GM12892 (cell line): ENCODE results near the gene SDC1.

Source experiments
- DNase-seq: peaks from one replicate; pipeline ENCODE4 v3.0.0; 2011; ENCODE audit not compliant: insufficient read length
- FAIRE-seq: peaks from 2 replicates; lab custom pipeline; 2011; peaks lifted over from hg19 to GRCh38; lab: Jason Lieb, UNC
- POLR2A ChIP-seq: IDR thresholded peaks from 2 replicates; pipeline ENCODE4 v1.6.1; 2011; ENCODE audit warnings: low read depth, low read length, control low read depth
- POLR2AphosphoS5 ChIP-seq: IDR thresholded peaks from 2 replicates; pipeline ENCODE4 v1.6.1; 2011; ENCODE audit warnings: low read depth, low read length, control low read depth
- TAF1 ChIP-seq: IDR thresholded peaks from 2 replicates; pipeline ENCODE4 v1.6.1; 2011; ENCODE audit warnings: low read depth, mild to moderate bottlenecking, control low read depth, low read length, borderline replicate concordance

Gene SDC1

DNA sequence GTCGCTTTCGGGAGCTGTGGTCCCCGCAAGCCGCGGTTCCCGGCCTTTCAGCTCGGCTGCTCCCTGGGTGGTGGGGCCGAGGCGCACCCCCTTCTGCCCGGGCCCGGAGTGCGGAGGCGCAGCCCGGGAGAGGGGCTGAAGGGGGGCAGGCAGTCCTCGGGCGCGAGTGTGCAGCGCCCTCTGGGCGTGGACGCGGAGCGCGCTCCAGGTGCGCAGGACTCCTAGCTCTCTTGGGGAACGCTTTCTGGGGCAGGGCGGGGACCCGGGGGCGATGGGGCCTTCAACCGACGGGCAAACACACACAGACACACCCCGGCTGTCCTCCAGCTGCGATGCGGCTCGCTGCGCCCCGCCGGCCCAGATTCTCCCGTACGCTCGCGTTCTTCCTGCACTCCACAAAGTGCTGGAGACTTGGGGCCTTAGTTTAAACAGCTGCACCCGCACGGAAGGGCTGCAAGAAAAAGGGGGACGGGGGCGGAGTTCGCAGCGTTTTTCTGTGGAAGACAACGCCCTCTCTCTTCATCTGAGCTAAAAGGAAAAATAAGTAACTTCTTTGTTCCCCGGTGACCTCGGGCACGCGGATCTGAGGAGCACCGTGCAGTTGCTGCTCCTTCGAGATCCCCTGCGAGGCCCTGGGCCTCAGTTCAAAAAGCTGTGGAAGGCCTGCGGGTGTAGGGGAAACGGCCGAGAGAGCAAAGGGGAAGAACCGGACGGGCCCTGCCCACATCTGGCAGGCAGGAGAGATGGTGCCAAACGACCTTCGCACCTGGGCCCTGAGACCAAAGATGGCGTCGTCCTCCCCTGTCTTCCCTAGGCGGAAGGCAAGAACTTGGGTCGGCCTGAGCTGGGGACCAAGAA is 593 bp upstream of the SDC1 start:
- peak; percentile 54 for FAIRE-seq
- DNase-seq, result peak; percentile 81
- TF ChIP-seq POLR2AphosphoS5, result no peak
- TF ChIP-seq POLR2A, result no peak
- TF ChIP-seq TAF1, result no peak

DNA sequence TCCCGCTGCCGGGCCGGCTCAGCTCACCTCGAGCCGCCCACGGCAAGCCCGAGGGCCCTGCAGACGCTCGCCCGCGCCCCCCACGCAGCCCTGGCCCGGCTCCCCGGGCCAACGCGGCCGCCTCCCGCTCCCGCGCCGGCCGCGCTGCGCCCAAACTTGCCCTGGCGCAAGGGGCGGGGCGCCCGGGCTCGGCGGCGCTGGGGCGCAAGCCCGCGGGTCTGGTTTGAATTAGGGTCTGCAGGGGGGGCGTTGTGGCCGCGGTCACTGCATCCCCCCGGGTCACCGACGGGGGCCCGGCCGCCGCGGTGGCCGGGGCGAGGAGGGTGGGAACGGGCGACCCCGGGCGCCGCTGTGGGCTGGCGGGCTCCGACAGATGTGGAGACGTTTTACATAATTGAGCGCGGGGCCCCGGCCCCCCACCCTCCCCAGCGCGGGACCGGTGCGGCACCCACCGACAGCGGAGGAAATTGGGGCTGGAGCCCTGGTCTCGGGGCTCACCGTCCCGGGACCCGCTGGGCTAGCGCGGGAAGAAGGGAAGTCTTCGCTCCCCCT is 690 bp downstream of the SDC1 start:
- DNase-seq (no peak), FAIRE-seq (no peak)
- TF ChIP-seq POLR2AphosphoS5 (no peak), TAF1 (no peak), POLR2A (0 out of 2 replicates have a peak, but pooled peaks have one; percentile 18)

DNA sequence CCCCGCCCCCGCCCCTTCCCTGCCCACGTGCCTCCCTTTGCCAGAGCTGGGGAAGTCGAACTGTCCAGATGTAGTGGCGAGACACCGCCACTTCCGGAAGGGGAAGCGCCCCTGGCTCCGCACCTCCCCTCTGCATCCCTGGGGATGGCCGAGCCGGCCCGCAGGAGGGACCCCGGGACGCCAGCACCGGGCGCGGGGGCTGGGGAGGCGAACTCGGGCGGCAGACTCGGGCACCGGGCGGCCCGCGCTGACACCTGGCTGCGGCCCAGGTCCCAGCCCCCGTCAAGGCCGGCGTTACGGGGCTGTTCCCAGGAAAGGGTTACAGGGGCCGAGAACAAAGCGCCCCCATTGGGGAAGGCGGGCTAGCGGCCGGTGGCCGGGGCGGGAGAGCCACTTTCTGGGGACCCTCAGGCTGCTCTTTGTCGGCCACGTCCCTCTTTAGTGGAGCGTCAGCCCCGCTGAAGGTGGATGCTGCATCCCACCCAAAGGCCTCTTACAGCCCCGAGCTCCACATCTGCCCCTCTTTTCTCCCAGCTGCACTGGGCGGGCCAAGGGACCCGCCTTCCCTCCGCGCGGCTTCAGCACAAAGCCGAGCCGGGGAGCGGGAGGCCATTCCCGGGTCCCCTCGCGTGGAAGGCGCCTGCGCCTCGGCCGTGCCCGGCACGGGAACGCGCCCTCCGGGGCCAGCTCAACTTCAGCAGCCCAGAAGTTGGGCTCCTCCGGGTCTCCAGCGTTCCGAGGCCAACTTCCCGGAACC is 1.3 kb downstream of the SDC1 start:
- FAIRE-seq (no peak), DNase-seq (no peak)
- TF ChIP-seq POLR2A, result peak; percentile 53
- 0 out of 2 replicates have a peak, but pooled peaks have one; percentile 24 for TF ChIP-seq TAF1
- no peak; the same call in 1 of the 2 replicates for TF ChIP-seq POLR2AphosphoS5

DNA sequence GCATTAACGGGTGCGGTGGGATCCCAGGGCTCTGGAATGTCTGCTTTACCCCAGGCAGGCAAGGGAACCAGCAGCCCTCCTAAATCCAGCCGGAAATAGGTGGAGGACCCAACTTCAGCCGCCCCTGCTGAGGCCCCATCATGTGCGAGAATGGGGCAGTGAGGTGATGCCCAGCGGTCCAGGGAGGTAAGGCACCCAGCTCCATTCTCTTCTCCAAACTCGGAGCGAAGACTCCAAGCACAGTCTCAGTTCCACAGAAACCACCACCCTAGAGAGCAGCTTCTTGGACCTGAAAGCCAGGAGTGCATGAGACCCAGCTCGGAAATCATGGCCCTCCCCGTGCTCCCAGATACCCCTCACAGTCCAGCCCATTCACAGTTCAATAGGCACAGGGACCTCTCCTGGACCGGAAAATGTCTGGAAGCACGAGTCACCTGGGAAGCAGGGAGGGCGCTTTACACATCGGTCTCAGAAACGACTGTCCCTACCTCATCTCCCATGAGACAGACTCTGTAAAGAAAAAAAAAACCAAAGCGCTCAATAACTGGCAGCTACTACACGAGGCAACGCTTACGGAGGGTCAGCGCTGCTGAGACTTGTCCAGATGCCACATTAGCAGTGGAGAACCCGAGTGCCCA is 2.0 kb downstream of the SDC1 start:
- no peak for TF ChIP-seq POLR2AphosphoS5
- no peak for TF ChIP-seq POLR2A
- no peak for TF ChIP-seq TAF1
- FAIRE-seq (no peak), DNase-seq (no peak)

DNA sequence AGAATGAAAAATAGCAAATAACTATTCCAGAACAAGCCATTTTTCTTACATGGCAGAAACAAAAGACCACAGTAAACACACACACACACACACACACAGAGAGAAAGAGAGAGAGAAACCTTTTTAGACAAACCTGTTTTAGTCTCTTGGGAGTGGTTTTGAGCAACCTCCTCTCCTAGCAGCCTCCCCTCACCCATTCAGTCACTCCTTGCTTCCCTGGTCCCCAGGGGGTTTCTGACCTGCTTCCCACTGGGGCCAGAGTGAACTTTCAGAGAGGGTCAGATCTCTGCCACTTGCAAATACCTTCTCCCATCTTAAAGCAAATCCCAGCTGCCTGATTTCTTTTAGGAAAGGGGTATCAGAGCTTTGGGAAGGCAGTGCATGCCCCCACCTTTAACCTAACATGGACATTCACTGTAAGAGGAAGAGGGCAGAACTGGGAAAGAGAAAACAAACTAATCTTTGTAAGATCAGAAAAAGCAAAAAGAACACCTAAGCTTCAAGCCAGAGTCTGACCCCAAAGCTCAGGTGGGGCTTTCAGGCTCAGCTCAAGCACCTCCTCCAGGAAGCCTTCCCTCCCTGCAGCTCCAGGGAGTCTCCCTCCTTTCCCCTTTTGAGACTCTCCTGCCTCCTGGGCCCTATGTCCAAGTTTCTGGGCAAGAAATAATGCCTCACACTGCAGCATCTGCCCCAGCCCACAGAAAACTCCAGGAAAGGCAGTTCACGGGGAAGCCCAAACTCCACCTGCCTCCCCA is 2.7 kb downstream of the SDC1 start:
- DNase-seq, result no peak
- FAIRE-seq, result no peak
- TF ChIP-seq POLR2A (no peak), POLR2AphosphoS5 (no peak), TAF1 (no peak)

DNA sequence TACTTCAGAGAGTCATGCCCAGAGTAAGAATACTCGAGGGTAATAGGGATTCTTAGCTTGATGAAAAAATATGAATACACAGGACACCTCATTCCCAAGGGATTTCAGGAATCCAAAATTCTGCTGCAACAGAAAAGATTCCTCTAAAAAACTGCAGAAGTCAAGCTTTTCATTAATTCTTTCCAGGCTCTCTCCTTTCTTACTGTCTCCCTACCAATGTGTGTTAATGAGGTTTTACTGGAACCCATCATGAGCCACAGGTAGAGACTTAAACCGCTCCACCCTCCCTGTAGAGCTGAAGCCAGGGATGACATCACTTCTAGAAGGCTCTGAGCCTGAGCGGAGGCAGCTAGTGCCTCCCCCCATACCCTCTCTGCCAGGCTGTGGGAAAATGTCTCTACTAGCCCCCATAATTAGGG is 3.4 kb downstream of the SDC1 start:
- TF ChIP-seq POLR2A, result no peak
- no peak for TF ChIP-seq TAF1
- TF ChIP-seq POLR2AphosphoS5, result no peak
- no peak for FAIRE-seq
- no peak for DNase-seq

DNA sequence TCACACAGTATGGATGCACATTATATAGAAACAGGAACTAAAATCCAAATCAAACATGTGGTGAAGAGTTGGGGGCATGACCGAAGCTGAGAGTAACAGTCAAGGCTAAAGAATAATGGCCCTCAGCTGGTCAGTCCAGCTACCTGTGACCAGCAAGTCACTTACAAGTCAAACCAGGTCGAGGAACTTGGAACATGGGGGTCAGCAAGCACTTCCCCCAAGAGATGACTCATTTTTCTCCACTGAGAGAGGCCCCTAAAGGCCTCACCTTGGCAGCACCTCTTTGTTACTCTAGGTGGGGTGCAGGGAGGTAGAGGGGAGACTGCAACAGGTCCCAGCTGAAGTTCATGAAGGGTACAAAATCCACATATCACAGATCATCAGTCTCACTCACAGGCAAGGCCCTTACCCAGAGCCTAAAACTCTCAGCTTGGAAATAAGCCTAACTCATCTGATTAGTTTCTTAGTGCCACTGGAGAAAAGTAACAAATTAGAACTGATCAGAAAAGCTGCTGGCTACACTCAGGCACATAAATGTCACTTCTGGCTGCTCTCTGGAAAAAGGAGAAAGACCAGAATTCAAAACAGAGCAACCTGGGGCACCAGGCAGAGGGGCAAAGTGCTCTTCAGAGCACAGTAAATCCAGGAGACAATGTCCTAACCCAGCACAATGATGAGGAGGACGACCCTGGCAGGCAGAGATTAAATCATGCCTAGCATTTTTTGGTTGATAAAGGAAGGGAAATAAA is 4.0 kb downstream of the SDC1 start:
- TF ChIP-seq POLR2A, result no peak
- no peak for TF ChIP-seq POLR2AphosphoS5
- no peak for TF ChIP-seq TAF1
- no peak for FAIRE-seq
- no peak for DNase-seq

DNA sequence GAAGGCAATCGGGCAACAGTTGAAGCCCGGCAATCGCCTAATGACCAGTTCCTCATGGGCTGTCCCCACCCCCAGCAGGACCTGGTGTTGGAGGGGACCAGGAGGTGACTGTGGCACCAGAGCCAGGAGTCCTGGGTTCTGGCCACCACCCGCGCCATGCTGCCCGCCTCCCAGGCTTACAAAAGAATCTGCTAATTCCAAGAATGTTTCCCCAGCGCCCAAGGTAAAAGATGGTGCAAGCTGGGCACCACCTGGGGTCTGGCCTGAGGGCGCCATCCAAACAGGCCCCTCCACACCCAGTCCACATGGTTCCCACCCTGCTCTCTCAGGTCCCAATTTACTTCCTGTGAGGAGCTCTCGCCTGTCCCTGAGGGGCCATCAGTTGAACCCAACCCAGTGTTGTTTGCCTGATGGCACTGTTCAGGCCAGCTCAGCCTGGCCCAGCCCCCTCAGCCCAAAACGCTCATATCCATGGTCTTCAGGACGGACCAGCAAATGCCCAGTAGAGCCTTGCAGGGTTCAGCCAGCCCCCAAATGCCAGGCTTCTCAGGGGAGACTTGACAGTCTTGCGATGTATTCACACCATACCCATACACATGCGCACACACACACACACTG is 5.1 kb downstream of the SDC1 start:
- TF ChIP-seq TAF1, result no peak
- FAIRE-seq, result no peak
- DNase-seq, result no peak

DNA sequence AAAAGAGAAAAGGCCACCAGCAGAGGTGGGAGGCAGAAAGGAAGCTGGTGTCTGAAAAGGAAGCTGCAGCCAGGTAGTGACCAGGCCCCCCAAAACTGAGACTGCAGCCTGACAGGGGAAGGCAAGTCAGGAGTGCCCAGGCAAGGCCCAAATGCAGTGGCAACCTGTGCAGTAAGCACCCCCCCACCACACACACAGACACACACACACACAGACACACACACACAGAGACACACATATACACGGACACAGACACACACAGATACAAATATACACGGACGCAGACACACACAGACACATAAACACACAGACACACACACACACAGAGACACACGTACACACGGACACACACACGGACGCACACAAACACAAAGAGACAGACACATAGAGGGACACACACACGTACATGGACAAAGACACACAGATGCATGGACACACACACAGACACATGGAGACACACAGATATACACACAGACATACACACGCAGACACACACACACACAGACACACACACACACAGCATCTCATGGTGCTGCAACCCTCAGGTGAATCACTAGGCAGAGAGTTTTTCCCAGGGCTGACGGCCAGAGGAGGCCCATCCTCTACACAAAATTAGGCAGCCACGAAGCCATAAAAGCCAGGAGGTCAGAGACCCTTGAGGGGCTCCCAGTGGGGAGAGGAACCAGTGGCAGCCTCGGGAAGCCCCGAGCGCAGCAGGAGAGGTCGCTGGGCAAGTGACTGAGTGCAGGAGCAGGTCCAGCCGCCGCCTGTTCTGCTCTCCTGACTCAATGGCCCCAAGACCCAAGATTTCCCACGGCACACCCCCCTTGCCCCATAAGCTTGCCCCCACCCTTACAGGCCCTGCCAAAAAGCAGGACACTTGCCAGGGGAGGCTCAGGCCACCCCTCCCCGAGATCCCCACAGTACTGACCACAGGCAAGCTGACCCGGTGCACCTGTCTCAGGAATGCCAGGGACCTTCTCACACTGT is 6.3 kb downstream of the SDC1 start:
- no peak for DNase-seq
- no peak for FAIRE-seq
- no peak for TF ChIP-seq TAF1
- no peak; the same call in 1 of the 2 replicates for TF ChIP-seq POLR2AphosphoS5
- no peak for TF ChIP-seq POLR2A
